B cell (primary cell): ENCODE data around the gene FILIP1.

Experiments
- CTCF ChIP-seq: fragments of 200-600 bp; IDR thresholded peaks from one replicate; pipeline ENCODE4 v1.8.0; 2022; ENCODE audit warnings: antibody characterized with exemption, mild to moderate bottlenecking
- EZH2 ChIP-seq: IDR thresholded peaks from 2 replicates; pipeline ENCODE4 v1.6.1; 2012; ENCODE audit warnings: borderline replicate concordance, low read depth, mild to moderate bottlenecking, moderate library complexity, low read length; ENCODE audit not compliant: insufficient read depth, poor library complexity, severe bottlenecking

- TF ChIP-seq CTCF = no peak
- TF ChIP-seq EZH2 = no peak
Observed at GRCh38 chr6:75403563-75404080, 90.0 kb downstream of the FILIP1 start.
